Measurements from ENCODE around the gene TCERG1L.

GRCh38 chr10:131254859-131255252, 56.7 kb downstream of the TCERG1L start:
- no peak for TF ChIP-seq POLR2AphosphoS5 (IDR thresholded peaks at IDR 0.05; ENCODE audit: low read depth, low read length)
- no peak for TF ChIP-seq REST (IDR thresholded peaks at IDR 0.05; ENCODE audit: insufficient read depth in 1 of 2, low read depth in 2 of 2, low read length in 2 of 2)
- TF ChIP-seq TAF1 (IDR thresholded peaks at IDR 0.05; ENCODE audit: borderline replicate concordance, insufficient read depth, low read length), result no peak
